B cell (primary cell): ENCODE measurements around the gene NUMA1. TPM values are rescaled to one million over a fixed set of nuclear protein-coding genes. Genes with fewer than 3 reads are reported as not detected.

Experiments
- ATAC-seq: fragments of 200-7000 bp; cut with Tn5 transposase; one replicate; pipeline ENCODE4 v1.10.0; 2021; ENCODE audit warnings: low read depth, mild to moderate bottlenecking, moderate number of reproducible peaks, moderate library complexity
- CTCF ChIA-PET: fragments of 350-600 bp; sonication (Branson Sonifier 250); formaldehyde crosslinking; loops from one replicate; lab custom pipeline; 2021; ENCODE audit warnings: antibody characterized with exemption, inconsistent platforms; lab: Charles Lee
- POLR2A ChIA-PET: fragments of 350-600 bp; sonication (Branson Sonifier 250); formaldehyde crosslinking; loops from one replicate; lab custom pipeline; 2021; ENCODE audit warnings: antibody characterized with exemption; lab: Charles Lee
- DNase-seq: peaks from one replicate; pipeline ENCODE4 v3.0.0; 2013
- H2AFZ ChIP-seq: 2 replicates; pipeline ENCODE4 v1.6.1; 2012; ENCODE audit warnings: mild to moderate bottlenecking, low read depth, low read length; ENCODE audit not compliant: insufficient read depth, poor library complexity, severe bottlenecking
- H3K27ac ChIP-seq, 2 donors: 1 replicate in 1 of 2; 2 replicates in 1 of 2; pipeline ENCODE4 v1.5.1; 2012 to 2013; ENCODE audit warnings: low read length in 2 of 2, mild to moderate bottlenecking in 2 of 2, moderate library complexity in 1 of 2
- H3K27me3 ChIP-seq, 4 experiments: fragments of 200-600 bp in 1 of 4; sonication (generic) in 1 of 4; replicated peaks in 1 of 4; 1 replicate in 2 of 4; 2 replicates in 2 of 4; pipeline versions ENCODE4 v1.6.1 to v1.7.0; 2013 to 2016; ENCODE audit warnings: low read length in 3 of 4, mild to moderate bottlenecking in 2 of 4, mixed read lengths in 1 of 4, moderate library complexity in 1 of 4; ENCODE audit not compliant: insufficient read depth in 4 of 4, control insufficient read depth in 3 of 4; ENCODE audit errors: control extremely low read depth in 1 of 4
- H3K36me3 ChIP-seq, 2 experiments: replicated peaks in 1 of 2; 1 replicate in 1 of 2; 2 replicates in 1 of 2; pipeline versions ENCODE4 v1.6.1 to v1.7.1; 2013; ENCODE audit warnings: low read length in 1 of 2; ENCODE audit not compliant: insufficient read depth in 2 of 2, control insufficient read depth in 1 of 2; ENCODE audit errors: control extremely low read depth in 1 of 2, extremely low read depth in 1 of 2
- H3K4me1 ChIP-seq, 2 donors: fragments of 200-600 bp in 1 of 2; sonication (generic) in 1 of 2; 1 replicate in 1 of 2; 2 replicates in 1 of 2; pipeline versions ENCODE4 v1.5.1 to v1.6.1; 2013 to 2017; ENCODE audit warnings: low read length in 2 of 2; ENCODE audit not compliant: control insufficient read depth in 2 of 2, insufficient read depth in 2 of 2
- H3K4me2 ChIP-seq: replicated peaks from 2 replicates; pipeline ENCODE3; 2012; ENCODE audit warnings: mild to moderate bottlenecking, low read depth, low read length; ENCODE audit not compliant: poor library complexity, severe bottlenecking
- H3K4me3 ChIP-seq, 5 experiments: fragments of 200-600 bp in 1 of 5; sonication (generic) in 1 of 5; 1 replicate in 3 of 5; 2 replicates in 2 of 5; pipeline versions ENCODE4 v1.5.1 to v1.7.0; 2011 to 2016; ENCODE audit warnings: low read length in 4 of 5, mild to moderate bottlenecking in 4 of 5, low read depth in 2 of 5, control low read depth in 1 of 5, moderate library complexity in 1 of 5; ENCODE audit not compliant: insufficient read depth in 1 of 5; ENCODE audit errors: control extremely low read depth in 1 of 5, extremely low read depth in 1 of 5
- H3K79me2 ChIP-seq: fragments of 200-600 bp; sonication (generic); one replicate; pipeline ENCODE4 v1.6.0; 2016; ENCODE audit warnings: low read length; ENCODE audit not compliant: control insufficient read depth, insufficient read depth
- H3K9ac ChIP-seq: fragments of 200-600 bp; sonication (generic); 2 replicates; pipeline ENCODE4 v1.6.1; 2017; ENCODE audit warnings: mild to moderate bottlenecking, low read length, moderate library complexity
- H3K9me3 ChIP-seq, 3 donors: one replicate each; pipeline versions ENCODE4 v1.6.1 to v1.7.1; 2013; ENCODE audit warnings: low read length in 2 of 3; ENCODE audit not compliant: control insufficient read depth in 2 of 3, insufficient read depth in 1 of 3; ENCODE audit errors: control extremely low read depth in 1 of 3
- H4K20me1 ChIP-seq: 2 replicates; pipeline ENCODE4 v1.6.0; 2012; ENCODE audit warnings: mild to moderate bottlenecking, low read length; ENCODE audit not compliant: insufficient read depth, control insufficient read depth, poor library complexity, severe bottlenecking
- H3K27ac Mint-ChIP-seq: one replicate; pipeline ENCODE4 v1.8.0; 2021; ENCODE audit warnings: mixed read lengths
- H3K27me3 Mint-ChIP-seq: one replicate; pipeline ENCODE4 v1.8.0; 2021; ENCODE audit warnings: mixed read lengths
- H3K4me1 Mint-ChIP-seq: one replicate; pipeline ENCODE4 v1.8.0; 2021; ENCODE audit warnings: mixed read lengths
- H3K4me3 Mint-ChIP-seq: one replicate; pipeline ENCODE4 v1.8.0; 2021; ENCODE audit warnings: mixed read lengths
- H3K9me3 Mint-ChIP-seq: one replicate; pipeline ENCODE4 v1.8.0; 2022; ENCODE audit warnings: mixed read lengths; ENCODE audit not compliant: insufficient read depth
- CTCF ChIP-seq: fragments of 200-600 bp; IDR thresholded peaks from one replicate; pipeline ENCODE4 v1.8.0; 2022; ENCODE audit warnings: antibody characterized with exemption, mild to moderate bottlenecking
- EZH2 ChIP-seq: IDR thresholded peaks from 2 replicates; pipeline ENCODE4 v1.6.1; 2012; ENCODE audit warnings: borderline replicate concordance, low read depth, mild to moderate bottlenecking, moderate library complexity, low read length; ENCODE audit not compliant: insufficient read depth, poor library complexity, severe bottlenecking
- whole genome bisulfite sequencing: methylation state at CpG from one replicate; pipeline ENCODE4 v1.1.5; 2013; ENCODE audit warnings: missing lambda C conversion rate; ENCODE audit not compliant: insufficient coverage; 5-methylcytosine and 5-hydroxymethylcytosine counted together
- intact Hi-C: fragments of 100-400 bp; cut with micrococcal nuclease; formaldehyde crosslinking; loops from one replicate; pipeline ENCODE4 v1.10.0; 2022
- polyA plus RNA-seq: library from polyadenylated mRNA; depleted of rRNA; stranded (reverse); fragments of >200 nt; gene quantifications from 2 replicates; pipeline ENCODE4 v1.2.3, GENCODE V29; 2012
- total RNA-seq, 2 donors: library from RNA; stranded (reverse); fragments of 120-200 nt in 1 of 2; gene quantifications; 1 replicate in 1 of 2; 2 replicates in 1 of 2; pipeline versions ENCODE4 v1.2.3 to v1.2.4, GENCODE V29; 2013 to 2022

NUMA1 gene
- total and polyA plus RNA-seq, 2 donors (not counting 1 experiment from before 2014, with no cell fraction given), result 186 to 300 TPM

GRCh38 chr11:72116019-72116755, 35.8 kb upstream of the NUMA1 start:
- POLR2A ChIA-PET, result no interaction called here

More at GRCh38 chr11:72116019-72116755, 35.8 kb upstream of the NUMA1 start:
- CTCF ChIA-PET, result no interaction called here
- Histone ChIP-seq H3K9me3 (no peaks in the 10 kb centered on the region), H3K4me2 (no peak overlapping the region), H3K4me1 (peaks cover 13 to 17% of the 10 kb centered on the region in 2 donors), H3K4me3 (no peak overlapping the region), H3K27me3 (peaks cover 0 to 25% (median 2%) of the 10 kb centered on the region in 4 experiments), H2AFZ (no peak overlapping the region), H3K79me2 (no peaks in the 10 kb centered on the region), H4K20me1 (no peaks in the 10 kb centered on the region), H3K9ac (no peak overlapping the region), H3K36me3 (no peaks in the 10 kb centered on the region), H3K27ac (no peak overlapping the region)
- Mint-ChIP-seq H3K27ac (no peak overlapping the region), H3K4me1 (peaks cover 17% of the 10 kb centered on the region), H3K27me3 (peaks cover 33% of the 10 kb centered on the region), H3K4me3 (no peak overlapping the region), H3K9me3 (no peaks in the 10 kb centered on the region)
- DNase-seq (no peak), ATAC-seq (no peak)
- intact Hi-C loops, result no loop called here
- WGBS, result 98% methylated on average over 4 of the region's 6 CpGs
- TF ChIP-seq CTCF (no peak), EZH2 (no peak)
